Measurements from ENCODE around the gene SLC25A28. TPM values are rescaled to one million over a fixed set of nuclear protein-coding genes. Genes with fewer than 3 reads are reported as not detected.

Gene SLC25A28
- total RNA-seq, 1 experiment from 2014 or later, result 42.8 TPM

- DNase-seq (ENCODE audit: low read depth, low spot score) (no peak), ATAC-seq (no peak)
- no TSS peak for BruUV-seq (replicated peaks)
- POLR2A ChIA-PET, result no interaction called here
- no peak for TF ChIP-seq POLR2AphosphoS5 (IDR thresholded peaks at IDR 0.05; ENCODE audit: low read depth, low read length)
- no peak for TF ChIP-seq SIN3A (IDR thresholded peaks at IDR 0.05; ENCODE audit: borderline replicate concordance, insufficient read depth, low read depth, low read length)
- no peak for TF ChIP-seq TCF7L2 (IDR thresholded peaks at IDR 0.05; ENCODE audit: low read depth, low read length)
- TF ChIP-seq REST (IDR thresholded peaks at IDR 0.05; ENCODE audit: insufficient read depth in 1 of 2, low read depth in 2 of 2, low read length in 1 of 2), result no peak
- TF ChIP-seq CTCF (IDR thresholded peaks at IDR 0.05), result no peak
- Histone ChIP-seq H3K27me3 (ENCODE audit: control insufficient read depth, insufficient read depth, low read length) (peaks cover 7% of the 10 kb centered on the region; the same call in 1 of the 2 replicates), H3K4me3 (ENCODE audit: low read depth in 2 of 2, low read length in 2 of 2) (no peak overlapping the region), H3K4me1 (ENCODE audit: control insufficient read depth, insufficient read depth, low read length) (no peaks in the 10 kb centered on the region), H3K36me3 (ENCODE audit: control insufficient read depth, insufficient read depth, low read length) (no peaks in the 10 kb centered on the region), H3K9me3 (ENCODE audit: control insufficient read depth, insufficient read depth, low read depth, low read length) (no peaks in the 10 kb centered on the region), H3K27ac (ENCODE audit: low read length) (no peak overlapping the region)
- CTCF ChIA-PET, result no interaction called here
- intact Hi-C loops (cut with micrococcal nuclease; ENCODE audit: unreplicated experiment), result loop anchor here (10.0 kb wide), 1 partner anchor 150 kb away; no protein-coding TSS in a partner anchor
- in situ Hi-C loops (cut with HindIII; ENCODE audit: low pct_unique_long_range_greater_than_20kb, low sequenced_read_pairs), result no loop called here
Measured at GRCh38 chr10:99564361-99564760, 55.9 kb downstream of the SLC25A28 start.

- intact Hi-C loops (cut with micrococcal nuclease; ENCODE audit: unreplicated experiment), result loop anchor here (10.0 kb wide), 1 partner anchor 152 kb away; no protein-coding TSS in a partner anchor
- CTCF ChIA-PET, result no interaction called here
- in situ Hi-C loops (cut with HindIII; ENCODE audit: low pct_unique_long_range_greater_than_20kb, low sequenced_read_pairs), result no loop called here
Measured at GRCh38 chr10:99562631-99563030, 57.6 kb downstream of the SLC25A28 start.

More at GRCh38 chr10:99562631-99563030, 57.6 kb downstream of the SLC25A28 start:
- BruUV-seq (replicated peaks), result no TSS peak
- POLR2A ChIA-PET, result no interaction called here
- H3K4me1 ChIP-seq (ENCODE audit: control insufficient read depth, insufficient read depth, low read length), result no peaks in the 10 kb centered on the region
- no peaks in the 10 kb centered on the region for H3K9me3 ChIP-seq (ENCODE audit: control insufficient read depth, insufficient read depth, low read depth, low read length)
- ATAC-seq (no peak), DNase-seq (ENCODE audit: low read depth, low spot score) (no peak)
- no peak overlapping the region for H3K4me3 ChIP-seq (ENCODE audit: low read depth in 2 of 2, low read length in 2 of 2)
- TF ChIP-seq SIN3A (IDR thresholded peaks at IDR 0.05; ENCODE audit: borderline replicate concordance, insufficient read depth, low read depth, low read length) (no peak), POLR2AphosphoS5 (IDR thresholded peaks at IDR 0.05; ENCODE audit: low read depth, low read length) (no peak), REST (IDR thresholded peaks at IDR 0.05; ENCODE audit: insufficient read depth in 1 of 2, low read depth in 2 of 2, low read length in 1 of 2) (no peak), CTCF (IDR thresholded peaks at IDR 0.05) (no peak), TCF7L2 (IDR thresholded peaks at IDR 0.05; ENCODE audit: low read depth, low read length) (no peak)
- H3K27me3 ChIP-seq (ENCODE audit: control insufficient read depth, insufficient read depth, low read length), result peaks cover 7% of the 10 kb centered on the region; the same call in 1 of the 2 replicates
- H3K36me3 ChIP-seq (ENCODE audit: control insufficient read depth, insufficient read depth, low read length), result no peaks in the 10 kb centered on the region
- H3K27ac ChIP-seq (ENCODE audit: low read length), result no peak overlapping the region

All from Panc1 (cell line).